Loucy (cell line): ENCODE measurements around the gene MPL.

Experiments used
- H2AFZ ChIP-seq: fragments of 200-600 bp; sonication (generic); 2 replicates; pipeline ENCODE4 v1.6.0; 2016; ENCODE audit warnings: antibody characterized with exemption, mild to moderate bottlenecking, low read length, moderate library complexity
- H3F3A ChIP-seq: fragments of 200-600 bp; 2 replicates; pipeline ENCODE4 v1.6.0; 2016; ENCODE audit warnings: antibody characterized with exemption, low read depth, mild to moderate bottlenecking
- H3K27me3 ChIP-seq: fragments of 200-600 bp; sonication (generic); 2 replicates; pipeline ENCODE4 v1.6.1; 2014; ENCODE audit warnings: low read length, mild to moderate bottlenecking; ENCODE audit not compliant: insufficient read depth, poor library complexity, severe bottlenecking
- H3K36me3 ChIP-seq: fragments of 200-600 bp; sonication (generic); 2 replicates; pipeline ENCODE4 v1.6.1; 2016; ENCODE audit warnings: low read length; ENCODE audit not compliant: insufficient read depth
- H3K4me1 ChIP-seq: fragments of 200-600 bp; sonication (generic); 2 replicates; pipeline ENCODE4 v1.5.1; 2014; ENCODE audit warnings: low read length, mild to moderate bottlenecking; ENCODE audit not compliant: insufficient read depth, poor library complexity, severe bottlenecking
- H3K4me2 ChIP-seq: fragments of 200-600 bp; sonication (generic); 2 replicates; pipeline ENCODE4 v1.6.0; 2014; ENCODE audit warnings: antibody characterized with exemption, low read length, low read depth, mild to moderate bottlenecking; ENCODE audit not compliant: poor library complexity, severe bottlenecking
- H3K4me3 ChIP-seq: fragments of 200-600 bp; sonication (generic); 2 replicates; pipeline ENCODE4 v1.5.1; 2014; ENCODE audit warnings: low read length, mild to moderate bottlenecking, mixed read lengths; ENCODE audit not compliant: poor library complexity, severe bottlenecking
- H3K79me2 ChIP-seq: fragments of 200-600 bp; sonication (generic); 2 replicates; pipeline ENCODE4 v1.6.1; 2014; ENCODE audit warnings: low read length; ENCODE audit not compliant: insufficient read depth
- H3K9ac ChIP-seq: fragments of 200-600 bp; sonication (generic); 2 replicates; pipeline ENCODE4 v1.6.0; 2014; ENCODE audit warnings: mild to moderate bottlenecking, low read depth, low read length, moderate library complexity; ENCODE audit not compliant: poor library complexity, severe bottlenecking
- H3K9me2 ChIP-seq: fragments of 200-600 bp; sonication (generic); replicated peaks from 2 replicates; pipeline ENCODE4 v1.6.1; 2016; ENCODE audit warnings: low read depth, low read length, mixed read lengths
- H3K9me3 ChIP-seq: fragments of 200-600 bp; sonication (generic); 2 replicates; pipeline ENCODE4 v1.6.1; 2014; ENCODE audit warnings: mild to moderate bottlenecking, antibody characterized with exemption, low read length, low read depth; ENCODE audit not compliant: insufficient read depth
- H4K20me1 ChIP-seq: fragments of 200-600 bp; sonication (generic); 2 replicates; pipeline ENCODE4 v1.6.0; 2014; ENCODE audit warnings: antibody characterized with exemption, low read length, mild to moderate bottlenecking; ENCODE audit not compliant: insufficient read depth, poor library complexity, severe bottlenecking
- EZH2phosphoT487 ChIP-seq: fragments of 200-600 bp; IDR thresholded peaks from 2 replicates; pipeline ENCODE4 v1.6.1; 2018; ENCODE audit warnings: antibody characterized with exemption, mild to moderate bottlenecking, moderate library complexity, borderline replicate concordance
- TF ChIP-seq, protein P1 (sequence below): fragments of 200-600 bp; sonication (generic); conservative IDR thresholded peaks from 2 replicates; pipeline ENCODE4 v1.5.1; 2014; ENCODE audit warnings: mild to moderate bottlenecking, antibody characterized with exemption, low read length

MPL gene

DNA sequence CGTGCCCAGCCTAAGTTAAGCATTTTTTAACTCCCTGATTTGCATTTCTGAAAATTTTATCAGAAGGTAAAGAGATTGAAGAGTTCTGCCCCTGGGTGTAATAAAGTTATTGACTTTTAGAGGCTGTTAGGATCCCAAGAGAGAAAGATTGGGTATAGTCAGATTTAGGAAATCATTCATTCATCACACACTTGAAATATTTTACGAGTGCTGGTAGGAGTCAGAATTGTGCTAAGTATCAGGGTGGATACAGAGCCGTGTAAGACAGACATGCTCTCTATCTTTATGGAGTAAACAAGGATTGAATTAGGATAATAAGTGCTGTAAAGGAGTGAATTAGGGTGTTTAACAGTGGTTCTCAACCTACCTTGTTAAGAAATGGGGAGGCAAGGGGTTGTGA is 55.1 kb downstream of the MPL start:
- H3K27me3 ChIP-seq: no peaks in the 10 kb centered on the region
- H3K79me2 ChIP-seq: peaks cover 35% of the 10 kb centered on the region

DNA sequence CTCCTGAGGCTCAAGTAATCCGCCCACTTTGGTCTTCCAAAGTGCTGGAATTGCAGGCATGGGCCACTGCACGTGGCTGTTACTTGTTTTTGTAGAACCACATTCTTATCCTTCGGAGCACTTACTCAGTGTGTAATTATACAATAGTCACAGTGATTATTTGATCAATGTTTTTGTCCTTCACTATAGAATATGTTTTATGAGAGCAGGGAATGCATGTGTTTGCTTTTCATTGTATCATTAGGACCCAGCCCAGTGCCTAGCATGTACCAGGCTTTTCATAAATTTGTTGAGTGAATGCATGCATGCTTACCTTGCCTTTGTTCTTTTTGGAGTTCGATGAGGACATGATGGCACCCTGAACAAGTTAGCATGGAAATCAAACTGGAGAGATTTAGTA is 57.9 kb downstream of the MPL start:
- Histone ChIP-seq H3F3A (no peaks in the 10 kb centered on the region), H3K79me2 (peaks cover 9% of the 10 kb centered on the region), H3K9ac (no peak overlapping the region), H3K9me2 (no peaks in the 10 kb centered on the region), H2AFZ (no peak overlapping the region), H3K4me3 (no peak overlapping the region), H3K9me3 (no peaks in the 10 kb centered on the region), H4K20me1 (no peaks in the 10 kb centered on the region), H3K4me2 (no peak overlapping the region), H3K36me3 (no peaks in the 10 kb centered on the region), H3K4me1 (peaks cover 7% of the 10 kb centered on the region), H3K27me3 (no peaks in the 10 kb centered on the region)
- TF ChIP-seq EZH2phosphoT487: no peak
- TF ChIP-seq, protein P1, sequence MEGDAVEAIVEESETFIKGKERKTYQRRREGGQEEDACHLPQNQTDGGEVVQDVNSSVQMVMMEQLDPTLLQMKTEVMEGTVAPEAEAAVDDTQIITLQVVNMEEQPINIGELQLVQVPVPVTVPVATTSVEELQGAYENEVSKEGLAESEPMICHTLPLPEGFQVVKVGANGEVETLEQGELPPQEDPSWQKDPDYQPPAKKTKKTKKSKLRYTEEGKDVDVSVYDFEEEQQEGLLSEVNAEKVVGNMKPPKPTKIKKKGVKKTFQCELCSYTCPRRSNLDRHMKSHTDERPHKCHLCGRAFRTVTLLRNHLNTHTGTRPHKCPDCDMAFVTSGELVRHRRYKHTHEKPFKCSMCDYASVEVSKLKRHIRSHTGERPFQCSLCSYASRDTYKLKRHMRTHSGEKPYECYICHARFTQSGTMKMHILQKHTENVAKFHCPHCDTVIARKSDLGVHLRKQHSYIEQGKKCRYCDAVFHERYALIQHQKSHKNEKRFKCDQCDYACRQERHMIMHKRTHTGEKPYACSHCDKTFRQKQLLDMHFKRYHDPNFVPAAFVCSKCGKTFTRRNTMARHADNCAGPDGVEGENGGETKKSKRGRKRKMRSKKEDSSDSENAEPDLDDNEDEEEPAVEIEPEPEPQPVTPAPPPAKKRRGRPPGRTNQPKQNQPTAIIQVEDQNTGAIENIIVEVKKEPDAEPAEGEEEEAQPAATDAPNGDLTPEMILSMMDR: no peak

More for the DNA sequence above, 55.1 kb downstream of the MPL start:
- no peaks in the 10 kb centered on the region for H3K9me3 ChIP-seq
- H2AFZ ChIP-seq: no peak overlapping the region
- H3K4me1 ChIP-seq: peaks cover 23% of the 10 kb centered on the region
- H3K4me3 ChIP-seq: no peak overlapping the region
- no peaks in the 10 kb centered on the region for H3K9me2 ChIP-seq
- no peaks in the 10 kb centered on the region for H3K36me3 ChIP-seq
- H4K20me1 ChIP-seq: peaks cover 10% of the 10 kb centered on the region
- no peaks in the 10 kb centered on the region for H3F3A ChIP-seq
- peak overlapping the region; percentile 5 for H3K4me2 ChIP-seq
- TF ChIP-seq, protein P1: no peak
- TF ChIP-seq EZH2phosphoT487: no peak
- H3K9ac ChIP-seq: no peak overlapping the region

DNA sequence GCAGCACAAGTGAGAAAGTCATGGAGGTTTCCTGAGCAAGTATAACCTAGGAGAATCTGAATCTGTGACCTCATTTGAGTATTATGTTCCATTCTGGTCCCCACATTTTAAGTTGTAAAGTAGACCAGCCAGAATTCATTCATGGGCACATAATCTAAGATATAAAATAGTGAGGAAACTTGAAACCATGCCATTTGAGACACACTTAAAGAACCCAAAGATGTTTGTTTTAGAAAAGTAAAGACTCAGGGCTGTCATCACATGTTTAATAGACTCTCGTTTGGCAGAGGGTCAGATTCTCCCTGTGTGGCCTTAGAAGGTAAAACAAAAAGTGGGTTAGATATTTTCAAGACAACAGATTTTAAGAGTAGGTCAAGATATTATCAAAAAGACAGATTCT is 58.4 kb downstream of the MPL start:
- Histone ChIP-seq H3K4me1 (peaks cover 3% of the 10 kb centered on the region), H3K4me2 (no peak overlapping the region), H3K4me3 (no peak overlapping the region), H3K79me2 (peaks cover 3% of the 10 kb centered on the region; the same call in 1 of the 2 replicates), H3K9ac (no peak overlapping the region), H2AFZ (no peak overlapping the region), H3K27me3 (no peaks in the 10 kb centered on the region), H3K9me2 (no peaks in the 10 kb centered on the region), H3K9me3 (no peaks in the 10 kb centered on the region), H4K20me1 (no peaks in the 10 kb centered on the region), H3K36me3 (no peaks in the 10 kb centered on the region), H3F3A (no peaks in the 10 kb centered on the region)
- TF ChIP-seq EZH2phosphoT487: no peak
- TF ChIP-seq, protein P1: no peak
